GM12872 (cell line): ENCODE results near the gene SLC25A48.
A peak's percentile ranks its signal among the peaks of the same experiment; 100 is the strongest.

ENCODE experiments used
- TF ChIP-seq, protein P1 (sequence below): IDR thresholded peaks from 3 replicates; pipeline ENCODE4 v1.5.1; 2011; ENCODE audit warnings: low read depth, mild to moderate bottlenecking, low read length, moderate library complexity; ENCODE audit not compliant: insufficient read depth

SLC25A48 gene

DNA sequence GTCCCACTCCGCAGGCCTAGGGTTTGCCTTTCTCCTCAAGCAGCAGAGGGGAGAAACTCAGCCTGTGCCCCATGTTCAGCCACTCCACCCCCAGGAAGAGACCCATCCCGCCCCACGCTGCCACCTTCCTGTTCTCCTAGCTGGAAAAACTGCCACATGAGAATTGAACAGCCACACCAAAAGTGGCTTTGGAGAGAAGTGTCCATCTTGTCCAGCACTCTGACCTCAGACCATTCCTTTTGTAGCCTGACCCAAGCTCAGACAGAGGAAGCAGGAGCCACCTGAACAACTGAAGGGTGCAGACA, 8.3 kb upstream of the SLC25A48 start:
- TF ChIP-seq, protein P1, sequence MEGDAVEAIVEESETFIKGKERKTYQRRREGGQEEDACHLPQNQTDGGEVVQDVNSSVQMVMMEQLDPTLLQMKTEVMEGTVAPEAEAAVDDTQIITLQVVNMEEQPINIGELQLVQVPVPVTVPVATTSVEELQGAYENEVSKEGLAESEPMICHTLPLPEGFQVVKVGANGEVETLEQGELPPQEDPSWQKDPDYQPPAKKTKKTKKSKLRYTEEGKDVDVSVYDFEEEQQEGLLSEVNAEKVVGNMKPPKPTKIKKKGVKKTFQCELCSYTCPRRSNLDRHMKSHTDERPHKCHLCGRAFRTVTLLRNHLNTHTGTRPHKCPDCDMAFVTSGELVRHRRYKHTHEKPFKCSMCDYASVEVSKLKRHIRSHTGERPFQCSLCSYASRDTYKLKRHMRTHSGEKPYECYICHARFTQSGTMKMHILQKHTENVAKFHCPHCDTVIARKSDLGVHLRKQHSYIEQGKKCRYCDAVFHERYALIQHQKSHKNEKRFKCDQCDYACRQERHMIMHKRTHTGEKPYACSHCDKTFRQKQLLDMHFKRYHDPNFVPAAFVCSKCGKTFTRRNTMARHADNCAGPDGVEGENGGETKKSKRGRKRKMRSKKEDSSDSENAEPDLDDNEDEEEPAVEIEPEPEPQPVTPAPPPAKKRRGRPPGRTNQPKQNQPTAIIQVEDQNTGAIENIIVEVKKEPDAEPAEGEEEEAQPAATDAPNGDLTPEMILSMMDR, result no peak

DNA sequence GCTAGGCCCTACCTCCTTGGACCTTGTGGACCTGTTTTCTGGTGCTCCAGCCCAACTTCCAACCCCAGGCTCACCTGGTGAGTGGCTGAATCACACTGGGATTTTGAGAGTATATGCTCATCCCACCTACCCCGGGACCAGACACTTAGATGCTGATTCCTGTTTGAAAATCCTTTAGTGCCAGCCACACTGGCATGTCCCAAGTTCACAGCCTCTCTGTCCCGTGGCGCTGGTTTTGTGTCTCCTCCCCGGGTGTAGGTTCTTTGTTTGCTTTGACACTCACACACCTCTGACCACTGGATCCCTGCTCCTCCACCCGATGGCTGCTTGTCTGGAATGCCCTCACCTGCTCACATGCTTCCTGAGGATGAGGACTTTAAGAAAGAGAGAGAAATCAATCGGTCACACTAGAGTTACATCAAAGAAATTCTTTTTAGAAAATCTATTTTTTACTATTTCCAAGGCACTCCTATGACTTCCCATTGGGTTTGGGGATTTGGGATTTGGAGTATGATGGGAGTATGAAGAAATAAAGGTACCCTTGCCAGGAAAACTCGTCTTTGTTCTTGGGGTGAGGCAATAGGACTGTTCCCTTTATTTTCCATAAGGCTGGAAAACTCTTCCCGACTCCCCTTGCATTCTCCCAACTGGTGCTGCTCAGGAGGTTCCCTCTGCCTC, 7.3 kb upstream of the SLC25A48 start:
- TF ChIP-seq, protein P1, result no peak

DNA sequence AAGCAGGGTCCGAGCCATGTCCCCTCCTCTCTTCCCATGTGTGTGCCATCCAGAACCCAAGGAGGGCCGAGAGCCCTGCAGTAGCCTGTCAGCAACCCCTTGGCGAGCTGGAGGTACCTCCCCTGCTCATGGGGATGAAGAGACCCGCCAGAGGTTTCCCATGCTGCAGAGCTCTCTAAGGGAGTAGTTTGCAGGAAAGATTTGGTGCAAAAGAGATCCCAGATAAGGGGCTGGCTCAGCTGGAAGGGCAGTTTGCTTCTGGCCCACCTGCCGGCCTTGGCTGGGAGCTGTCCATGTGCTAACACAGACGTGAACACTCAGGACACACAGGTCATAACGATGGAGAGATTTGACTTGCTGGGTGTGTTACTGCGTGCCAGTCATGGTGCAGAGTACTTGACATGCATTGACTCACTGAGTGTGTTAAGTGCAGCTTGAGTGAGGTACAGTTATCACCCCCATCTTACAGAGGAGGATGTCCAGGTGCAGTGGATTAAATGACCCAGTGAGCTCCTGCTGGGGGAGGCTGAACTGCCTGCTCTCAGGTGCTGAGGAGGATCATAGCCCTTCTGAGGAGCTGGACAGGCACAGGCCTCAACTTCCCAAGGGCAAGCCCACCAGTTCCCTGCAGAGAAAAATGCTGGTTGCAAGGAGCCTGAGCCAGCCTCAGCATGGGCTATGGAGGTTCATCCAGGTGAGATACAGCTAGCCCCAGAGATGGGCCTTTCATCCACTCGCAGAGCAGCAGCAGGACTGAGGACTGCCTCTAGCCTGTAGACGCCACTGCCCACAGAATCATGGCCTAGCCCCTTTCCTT, 6.3 kb upstream of the SLC25A48 start:
- TF ChIP-seq, protein P1, result no peak

DNA sequence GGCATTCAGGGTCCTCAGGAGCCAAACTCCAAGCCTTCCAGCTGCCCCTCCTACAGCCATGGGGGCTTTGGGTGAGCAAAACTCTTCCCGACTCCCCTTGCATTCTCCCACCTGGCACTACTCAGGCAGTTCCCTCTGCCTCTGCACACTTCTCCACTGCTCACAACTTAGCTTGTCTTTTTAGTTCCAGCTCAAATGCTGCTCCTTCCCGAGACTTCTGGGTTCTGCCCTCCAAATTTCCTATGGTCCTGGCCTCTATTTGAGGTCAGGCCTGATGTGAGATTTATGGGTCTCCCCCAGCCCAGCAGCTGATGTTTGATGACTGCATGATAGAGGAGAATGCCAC, 5.7 kb upstream of the SLC25A48 start:
- TF ChIP-seq, protein P1, result no peak

DNA sequence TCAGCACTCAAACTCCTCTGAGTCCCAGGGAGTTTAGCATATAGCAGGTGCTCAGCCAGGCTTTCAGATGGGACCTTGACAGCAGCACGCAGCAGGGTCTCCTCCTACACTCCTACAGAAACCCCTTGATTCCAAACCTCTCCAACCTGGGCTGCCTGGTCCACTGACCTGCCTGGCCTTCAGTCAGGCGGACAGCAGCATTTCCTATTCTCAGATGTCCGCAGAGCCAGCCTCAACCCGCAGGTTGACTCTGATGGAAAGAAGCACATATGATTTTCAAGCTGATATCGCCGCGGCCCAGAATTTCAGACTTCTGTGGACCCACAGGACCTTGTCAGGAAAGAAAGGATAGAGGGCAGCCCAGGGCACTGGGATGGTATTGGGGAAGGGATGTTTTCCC, 5.3 kb upstream of the SLC25A48 start:
- TF ChIP-seq, protein P1, result no peak

DNA sequence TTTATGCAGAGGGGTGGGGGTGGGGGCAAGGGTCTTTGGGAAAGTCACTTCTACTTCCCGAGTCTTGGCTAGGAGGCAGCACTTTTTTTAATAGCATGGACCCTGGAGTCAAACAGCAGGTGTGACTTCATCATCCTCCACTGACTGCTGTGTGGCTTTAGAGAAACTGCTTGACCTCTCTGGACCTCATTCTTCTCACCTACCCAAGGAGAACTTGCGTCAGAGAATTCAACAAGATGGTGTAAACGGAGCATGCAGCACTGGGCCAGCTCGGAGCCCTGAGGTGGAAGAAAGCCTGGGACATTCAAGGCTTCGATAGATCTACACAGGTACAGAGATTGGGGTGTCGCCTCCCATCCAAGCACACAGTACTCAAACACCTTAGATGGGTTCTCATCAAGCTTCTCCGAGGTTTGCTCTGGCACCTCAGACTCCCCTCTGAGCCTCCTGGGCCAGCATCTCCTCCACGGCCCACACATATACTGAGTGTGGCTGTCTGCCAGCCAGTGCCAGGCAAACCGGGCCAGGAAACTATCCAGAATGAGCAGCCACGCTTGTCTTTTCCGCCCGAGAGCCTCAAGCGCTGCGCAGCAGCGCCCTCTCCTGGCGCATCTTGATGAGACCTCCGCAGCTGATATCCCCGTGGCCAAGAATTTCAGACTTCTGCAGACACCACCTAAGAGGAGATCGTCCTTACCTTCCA, 4.6 kb upstream of the SLC25A48 start:
- TF ChIP-seq, protein P1, result peak; percentile 87

DNA sequence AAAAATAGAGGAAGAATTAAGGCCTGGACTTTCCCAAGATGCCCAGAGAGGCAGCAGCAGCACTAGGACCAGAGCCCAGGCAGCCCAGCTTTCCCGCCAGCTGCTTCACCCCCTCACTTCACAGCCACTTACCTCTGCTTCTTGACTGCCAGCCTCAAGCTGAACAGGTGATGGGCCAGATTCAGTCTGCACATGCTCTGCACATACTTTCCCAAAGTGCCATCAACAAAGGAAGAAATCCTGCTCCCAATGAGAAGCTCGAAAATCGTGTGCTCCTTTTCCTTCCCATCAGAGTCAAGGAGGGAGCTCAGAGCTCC, 4.1 kb upstream of the SLC25A48 start:
- TF ChIP-seq, protein P1, result no peak
